Activated T-helper 2 cell treated with anti-CD3 and anti-CD28 coated beads, Interferon-gamma antibody, Interleukin-2, Interleukin-4, amounts not matched to agents 10 μg/mL and 5 μg/mL and 100 μg/mL, durations not matched to agents 14 hours and 24 hours and 36 hours (primary cell): ENCODE data around the gene SHQ1. TPM values are rescaled to one million over a fixed set of nuclear protein-coding genes. Genes with fewer than 3 reads are reported as not detected.

Source experiments
- DNase-seq: peaks from one replicate; pipeline ENCODE4 v3.0.0; 2021; ENCODE audit warnings: low spot score
- H3K27ac Mint-ChIP-seq: one replicate; pipeline ENCODE4 v1.8.0; 2021; ENCODE audit warnings: mixed read lengths
- H3K27me3 Mint-ChIP-seq: one replicate; pipeline ENCODE4 v1.8.0; 2021; ENCODE audit warnings: low read depth, mixed read lengths
- H3K36me3 Mint-ChIP-seq: one replicate; pipeline ENCODE4 v1.8.0; 2021; ENCODE audit warnings: low read depth, mixed read lengths
- H3K4me1 Mint-ChIP-seq: one replicate; pipeline ENCODE4 v1.8.0; 2021; ENCODE audit warnings: low read depth, mixed read lengths
- H3K4me3 Mint-ChIP-seq: one replicate; pipeline ENCODE4 v1.8.0; 2021; ENCODE audit warnings: low read depth, mild to moderate bottlenecking, moderate library complexity, mixed read lengths
- H3K9me3 Mint-ChIP-seq: one replicate; pipeline ENCODE4 v1.8.0; 2021; ENCODE audit warnings: mixed read lengths
- intact Hi-C: fragments of 100-400 bp; cut with micrococcal nuclease; formaldehyde crosslinking; loops from one replicate; pipeline ENCODE4 v1.15.1; 2023
- total RNA-seq: library from RNA; stranded (reverse); gene quantifications from 2 replicates; pipeline ENCODE4 v1.2.3, GENCODE V29; 2022

Gene SHQ1
- total RNA-seq, 1 donor from 2014 or later, result 29.0 TPM

DNA sequence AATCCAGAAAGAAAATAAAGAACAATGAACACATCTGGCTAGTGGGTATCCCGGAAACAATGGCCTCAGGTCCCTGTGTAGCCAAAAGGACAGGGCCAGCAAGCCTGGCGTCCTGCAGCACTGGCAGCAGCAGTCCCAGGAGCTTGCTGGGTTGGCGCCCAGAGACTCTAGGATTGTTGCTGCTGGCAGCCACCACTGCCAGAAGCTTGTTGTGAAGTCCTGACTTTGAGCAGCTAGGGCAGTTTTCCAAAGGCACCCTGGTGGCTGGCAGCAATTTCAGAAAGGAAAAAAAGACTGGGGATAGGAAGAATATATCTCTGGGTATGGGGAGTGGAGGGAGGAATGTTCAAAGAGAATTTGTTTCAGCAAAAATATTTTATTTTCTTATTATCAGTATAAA is 11.3 kb downstream of the SHQ1 start:
- no peaks in the 10 kb centered on the region for H3K27me3 Mint-ChIP-seq
- H3K36me3 Mint-ChIP-seq, result peaks cover 43% of the 10 kb centered on the region
- no peaks in the 10 kb centered on the region for H3K4me1 Mint-ChIP-seq
- no peak for DNase-seq
- H3K27ac Mint-ChIP-seq, result no peak overlapping the region
- no peaks in the 10 kb centered on the region for H3K9me3 Mint-ChIP-seq
- intact Hi-C loops, result no loop called here
- H3K4me3 Mint-ChIP-seq, result no peak overlapping the region

DNA sequence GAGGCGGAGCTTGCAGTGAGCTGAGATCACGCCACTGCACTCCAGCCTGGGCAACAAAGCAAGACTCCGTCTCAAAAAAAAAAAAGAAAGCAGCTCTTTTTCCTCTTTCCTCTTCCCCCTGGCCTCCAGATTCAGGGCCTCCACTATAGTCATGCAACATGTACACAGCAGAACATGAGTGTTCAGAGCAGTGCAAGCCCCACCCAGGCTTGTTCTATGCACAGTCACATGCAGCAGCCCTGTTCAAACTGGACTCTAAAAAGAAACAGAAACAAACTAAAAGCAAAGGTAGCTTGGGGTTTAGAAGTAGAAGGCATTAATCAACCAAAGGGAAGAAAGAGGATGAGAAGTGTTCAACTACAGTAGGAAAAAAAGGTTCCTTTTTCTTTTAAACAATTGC is 11.8 kb downstream of the SHQ1 start:
- peaks cover 43% of the 10 kb centered on the region for H3K36me3 Mint-ChIP-seq

DNA sequence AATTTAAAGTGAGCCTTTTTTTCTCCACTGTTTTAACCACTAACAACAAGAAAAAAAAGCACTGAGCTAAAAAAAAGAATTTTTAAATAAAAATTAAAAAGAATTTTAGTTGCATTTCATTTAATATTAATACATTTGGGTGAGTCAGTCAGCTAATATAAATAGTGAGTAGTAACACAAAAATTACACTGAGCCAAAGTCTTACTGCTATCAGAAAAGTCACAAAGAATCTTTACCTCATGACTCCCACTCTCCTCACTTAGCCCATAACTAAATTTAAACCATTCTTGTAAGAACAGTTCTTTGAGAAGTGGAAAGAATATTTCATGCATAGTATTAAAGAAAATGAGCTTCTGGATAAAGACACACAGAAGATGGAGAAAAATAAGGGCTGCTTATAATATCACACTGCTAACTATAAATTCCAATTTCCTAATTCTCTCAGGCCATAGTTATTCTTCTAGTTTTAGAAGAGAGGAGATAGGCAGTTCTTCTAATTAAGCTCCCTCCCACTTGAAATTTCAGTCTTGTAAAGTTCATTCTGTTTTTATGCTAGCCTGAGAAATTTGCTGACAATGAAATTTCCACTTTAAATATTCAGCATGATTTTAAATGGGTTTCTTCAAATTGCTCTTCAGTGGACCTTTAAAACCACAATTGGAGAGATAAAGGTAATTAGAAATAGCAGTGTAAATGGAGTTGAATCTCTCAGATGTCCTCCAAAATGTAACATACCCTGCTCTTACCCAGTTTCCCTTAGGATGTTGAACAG is 17.6 kb downstream of the SHQ1 start:
- Mint-ChIP-seq H3K36me3 (peaks cover 49% of the 10 kb centered on the region), H3K4me1 (peaks cover 8% of the 10 kb centered on the region), H3K4me3 (no peak overlapping the region), H3K9me3 (no peaks in the 10 kb centered on the region), H3K27me3 (no peaks in the 10 kb centered on the region), H3K27ac (no peak overlapping the region)
- intact Hi-C loops, result no loop called here
- DNase-seq, result no peak

More for the DNA sequence above, 11.8 kb downstream of the SHQ1 start:
- H3K27me3 Mint-ChIP-seq, result no peaks in the 10 kb centered on the region
- H3K4me3 Mint-ChIP-seq, result no peak overlapping the region
- H3K9me3 Mint-ChIP-seq, result no peaks in the 10 kb centered on the region
- intact Hi-C loops, result no loop called here
- no peak for DNase-seq
- no peak overlapping the region for H3K27ac Mint-ChIP-seq
- H3K4me1 Mint-ChIP-seq, result no peaks in the 10 kb centered on the region

DNA sequence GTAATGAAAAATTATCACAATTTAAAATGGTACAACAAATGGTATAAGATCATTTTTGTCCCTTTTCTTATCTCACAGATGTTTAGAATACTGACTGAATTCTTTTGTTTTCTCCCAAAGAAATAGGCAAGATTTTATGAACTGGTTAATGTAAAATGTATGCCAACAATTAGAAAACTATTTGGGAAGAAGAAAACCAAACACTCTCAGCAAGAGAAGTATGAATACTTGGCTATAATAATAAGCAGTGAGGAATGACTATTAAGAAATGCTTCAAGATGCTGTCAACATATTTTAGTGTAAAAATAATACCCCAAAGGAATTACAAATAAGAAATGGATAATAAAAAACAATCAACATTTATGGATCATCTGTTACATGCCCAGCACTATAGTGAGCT is 18.5 kb downstream of the SHQ1 start:
- H3K4me3 Mint-ChIP-seq, result no peak overlapping the region
- peaks cover 8% of the 10 kb centered on the region for H3K4me1 Mint-ChIP-seq
- H3K9me3 Mint-ChIP-seq, result no peaks in the 10 kb centered on the region
- H3K36me3 Mint-ChIP-seq, result peaks cover 44% of the 10 kb centered on the region
- intact Hi-C loops, result loop anchor here (10.0 kb wide), 1 partner anchor 455 kb away; no protein-coding TSS in a partner anchor
- H3K27me3 Mint-ChIP-seq, result no peaks in the 10 kb centered on the region
- no peak for DNase-seq
- no peak overlapping the region for H3K27ac Mint-ChIP-seq

DNA sequence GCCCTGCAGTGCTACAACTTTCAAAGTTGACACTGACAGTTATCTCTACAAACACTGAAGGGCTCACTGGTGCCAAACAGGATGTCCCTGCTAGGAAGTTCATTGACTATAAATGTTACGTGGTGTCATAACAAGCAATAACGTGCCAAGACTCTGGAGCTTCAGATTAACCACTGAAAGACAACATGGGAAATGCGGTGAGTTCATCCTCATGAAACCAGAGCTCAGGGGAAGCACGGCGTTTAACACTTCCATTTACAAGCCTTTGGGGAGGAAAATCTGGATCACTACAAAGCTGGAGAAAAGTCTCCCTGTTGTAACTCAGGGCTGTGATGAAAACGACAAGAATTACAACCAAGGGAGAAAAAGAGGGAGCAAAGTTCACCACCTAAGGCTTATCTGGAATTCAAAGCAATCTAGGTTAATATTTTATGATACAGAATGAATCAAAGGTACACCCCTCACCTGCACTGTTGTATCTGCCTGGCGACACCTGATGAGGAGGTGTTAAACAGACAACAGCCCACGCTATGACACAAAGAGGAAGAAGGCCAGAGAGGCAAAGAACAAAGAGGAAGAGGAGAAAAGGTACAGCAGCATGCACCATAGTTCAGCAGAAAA is 27.0 kb downstream of the SHQ1 start:
- H3K36me3 Mint-ChIP-seq, result peaks cover 7% of the 10 kb centered on the region
- H3K27ac Mint-ChIP-seq, result no peak overlapping the region
- intact Hi-C loops, result loop anchor here (5.0 to 10.0 kb wide), 9 partner anchors 194 to 1109 kb away; partner anchors contain the start of gene EIF4E3
- H3K4me1 Mint-ChIP-seq, result peaks cover 27% of the 10 kb centered on the region
- no peak overlapping the region for H3K4me3 Mint-ChIP-seq
- H3K9me3 Mint-ChIP-seq, result no peaks in the 10 kb centered on the region
- no peaks in the 10 kb centered on the region for H3K27me3 Mint-ChIP-seq
- DNase-seq, result peak; percentile 20

DNA sequence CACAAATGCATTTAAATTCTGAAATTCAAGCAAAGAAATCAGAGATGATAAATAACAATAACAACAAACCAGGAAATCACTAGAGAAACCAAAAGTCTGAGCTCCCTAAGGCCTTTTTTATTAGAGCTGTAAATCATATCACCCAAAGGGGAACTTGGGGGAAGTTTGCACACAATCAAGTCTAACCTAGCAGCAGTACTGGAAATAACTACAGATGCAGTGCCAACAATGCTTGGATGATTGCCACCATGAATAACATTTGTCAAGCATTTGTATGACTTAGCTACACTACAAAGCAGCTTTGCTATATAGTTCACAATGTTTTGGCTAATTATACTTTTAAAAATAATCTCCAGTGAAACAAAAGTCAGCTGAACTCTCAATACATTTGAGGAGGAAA is 27.8 kb downstream of the SHQ1 start:
- DNase-seq, result no peak
- Mint-ChIP-seq H3K36me3 (peaks cover 16% of the 10 kb centered on the region), H3K4me1 (peaks cover 34% of the 10 kb centered on the region), H3K27me3 (no peaks in the 10 kb centered on the region), H3K4me3 (no peak overlapping the region), H3K27ac (no peak overlapping the region), H3K9me3 (no peaks in the 10 kb centered on the region)
- intact Hi-C loops, result loop anchor here (5.0 to 10.0 kb wide), 9 partner anchors 193 to 1108 kb away; partner anchors contain the start of gene EIF4E3

DNA sequence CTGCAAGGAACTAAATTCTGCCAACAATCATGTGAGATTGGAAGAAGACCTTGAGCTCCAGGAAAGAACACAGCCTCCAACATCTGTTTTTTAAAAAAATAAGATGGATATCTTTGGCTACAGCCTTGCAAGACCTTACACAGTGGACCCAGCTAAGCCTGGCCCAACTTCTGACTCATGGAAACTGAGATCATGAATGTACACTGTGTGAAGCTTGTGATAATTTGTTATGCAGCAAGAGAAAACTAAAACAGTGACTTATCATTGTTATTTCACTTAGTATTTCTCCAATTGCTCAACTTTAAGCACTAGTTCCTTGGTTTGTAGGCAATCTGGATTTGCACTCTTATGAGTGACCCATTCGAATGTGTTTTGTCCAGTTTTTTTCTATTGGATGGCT is 29.3 kb downstream of the SHQ1 start:
- Mint-ChIP-seq H3K27ac (no peak overlapping the region), H3K9me3 (no peaks in the 10 kb centered on the region), H3K27me3 (no peaks in the 10 kb centered on the region), H3K36me3 (peaks cover 22% of the 10 kb centered on the region), H3K4me3 (no peak overlapping the region), H3K4me1 (peaks cover 38% of the 10 kb centered on the region)
- no peak for DNase-seq
- intact Hi-C loops, result loop anchor here (2.0 kb wide), 1 partner anchor 374 kb away; no protein-coding TSS in a partner anchor

DNA sequence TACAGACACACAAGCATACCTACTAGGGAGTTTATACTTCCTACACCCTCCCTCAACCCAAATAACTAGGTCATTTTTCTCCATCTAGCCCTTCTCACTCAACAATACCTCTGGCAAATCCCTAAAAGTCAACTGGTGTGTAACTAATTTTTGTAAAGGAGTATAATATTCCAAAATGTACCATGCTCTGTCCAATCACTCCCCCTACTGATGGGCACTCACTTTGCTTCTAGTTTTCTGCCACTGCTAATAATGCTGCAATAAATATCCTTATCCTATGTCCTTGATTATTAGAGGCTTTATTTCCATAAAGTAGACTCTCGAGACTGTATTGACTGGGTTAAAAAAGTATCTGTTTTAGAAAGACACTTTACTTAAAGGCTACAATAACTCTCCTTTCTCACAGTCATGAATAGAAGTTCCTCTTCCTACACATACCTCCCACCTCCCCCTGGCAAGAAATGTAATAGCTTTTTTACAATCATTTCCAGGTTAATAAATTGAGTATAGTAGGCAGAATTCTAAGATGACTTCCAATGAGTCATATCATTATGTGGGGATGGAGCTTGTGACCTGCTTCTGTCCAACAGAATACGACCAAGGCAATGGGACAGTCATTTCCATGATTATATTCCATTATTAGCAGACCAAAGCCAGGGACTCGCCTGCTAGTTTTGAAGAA is 30.0 kb downstream of the SHQ1 start:
- intact Hi-C loops, result loop anchor here (2.0 kb wide), 1 partner anchor 373 kb away; no protein-coding TSS in a partner anchor
- Mint-ChIP-seq H3K9me3 (no peaks in the 10 kb centered on the region), H3K27me3 (no peaks in the 10 kb centered on the region), H3K27ac (no peak overlapping the region), H3K4me1 (peaks cover 40% of the 10 kb centered on the region), H3K4me3 (no peak overlapping the region), H3K36me3 (peaks cover 25% of the 10 kb centered on the region)
- no peak for DNase-seq

DNA sequence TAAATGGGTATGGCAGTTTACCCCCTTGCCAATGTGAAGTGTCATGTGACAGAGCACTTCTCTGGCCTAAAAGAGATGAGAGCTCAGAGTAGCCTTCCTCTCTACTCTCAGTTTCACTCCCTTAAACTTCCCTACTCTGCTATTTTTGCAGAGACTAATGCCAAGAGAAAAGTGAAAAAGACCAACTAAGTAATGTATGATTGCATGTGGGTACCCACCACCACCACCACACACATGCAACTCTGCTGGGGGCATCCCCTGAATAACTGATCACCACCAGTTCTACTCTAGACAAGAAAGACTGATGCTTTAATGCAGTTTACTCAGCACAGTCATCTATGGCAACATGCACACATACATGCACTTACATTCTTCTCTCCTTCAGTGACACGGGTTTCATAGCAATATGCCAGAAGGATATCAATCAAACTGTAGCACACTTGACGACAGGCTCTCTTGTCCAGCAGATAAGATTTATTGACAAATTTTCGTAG is 31.3 kb downstream of the SHQ1 start:
- Mint-ChIP-seq H3K27ac (no peak overlapping the region), H3K4me1 (peaks cover 40% of the 10 kb centered on the region), H3K36me3 (peaks cover 32% of the 10 kb centered on the region), H3K4me3 (no peak overlapping the region), H3K9me3 (no peaks in the 10 kb centered on the region), H3K27me3 (no peaks in the 10 kb centered on the region)
- no peak for DNase-seq
- intact Hi-C loops, result no loop called here

DNA sequence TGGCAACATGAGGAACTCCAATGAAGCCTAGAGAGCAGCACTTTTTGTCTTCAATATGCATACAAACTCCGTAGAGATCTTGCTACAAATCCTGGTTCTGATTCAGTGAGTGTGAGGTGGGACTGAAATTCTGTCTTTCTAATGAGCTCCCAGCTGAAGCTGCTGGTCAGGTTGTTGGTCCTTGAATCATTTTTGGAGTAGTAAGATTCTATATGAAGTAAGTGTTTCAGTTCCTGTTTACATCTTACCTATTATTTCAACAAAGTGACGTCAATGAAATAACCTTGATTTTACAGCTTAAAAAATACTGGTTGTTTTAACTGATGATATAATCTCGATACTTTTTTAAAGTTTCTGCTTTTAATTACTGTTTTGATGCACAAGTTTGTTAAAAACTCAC is 33.9 kb downstream of the SHQ1 start:
- peaks cover 39% of the 10 kb centered on the region for H3K36me3 Mint-ChIP-seq
- intact Hi-C loops, result no loop called here
- no peak for DNase-seq
- peaks cover 36% of the 10 kb centered on the region for H3K4me1 Mint-ChIP-seq
- no peak overlapping the region for H3K4me3 Mint-ChIP-seq
- H3K27me3 Mint-ChIP-seq, result no peaks in the 10 kb centered on the region
- no peaks in the 10 kb centered on the region for H3K9me3 Mint-ChIP-seq
- no peak overlapping the region for H3K27ac Mint-ChIP-seq

DNA sequence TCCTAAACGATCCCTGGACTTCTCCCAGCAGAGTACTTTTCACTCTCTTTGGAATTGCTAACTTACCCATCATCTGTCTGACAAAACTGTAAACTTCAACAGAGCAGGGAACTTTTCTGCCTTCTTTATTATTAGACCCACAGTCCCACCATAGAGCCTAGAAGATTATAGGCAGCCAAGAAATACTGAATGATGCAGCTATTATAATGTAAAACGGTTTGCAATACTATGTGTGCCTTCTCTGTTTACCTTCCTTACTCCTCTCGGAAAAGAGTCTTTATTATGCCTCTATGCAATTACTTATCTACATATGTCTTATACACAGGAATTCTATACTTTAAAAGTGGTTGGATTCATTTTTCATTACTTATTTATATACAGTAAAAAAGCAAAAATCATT is 36.0 kb downstream of the SHQ1 start:
- no peaks in the 10 kb centered on the region for H3K27me3 Mint-ChIP-seq
- peaks cover 47% of the 10 kb centered on the region for H3K36me3 Mint-ChIP-seq
- H3K4me1 Mint-ChIP-seq, result peaks cover 22% of the 10 kb centered on the region
- H3K9me3 Mint-ChIP-seq, result no peaks in the 10 kb centered on the region
- no peak overlapping the region for H3K27ac Mint-ChIP-seq
- no peak for DNase-seq
- intact Hi-C loops, result no loop called here
- H3K4me3 Mint-ChIP-seq, result no peak overlapping the region

DNA sequence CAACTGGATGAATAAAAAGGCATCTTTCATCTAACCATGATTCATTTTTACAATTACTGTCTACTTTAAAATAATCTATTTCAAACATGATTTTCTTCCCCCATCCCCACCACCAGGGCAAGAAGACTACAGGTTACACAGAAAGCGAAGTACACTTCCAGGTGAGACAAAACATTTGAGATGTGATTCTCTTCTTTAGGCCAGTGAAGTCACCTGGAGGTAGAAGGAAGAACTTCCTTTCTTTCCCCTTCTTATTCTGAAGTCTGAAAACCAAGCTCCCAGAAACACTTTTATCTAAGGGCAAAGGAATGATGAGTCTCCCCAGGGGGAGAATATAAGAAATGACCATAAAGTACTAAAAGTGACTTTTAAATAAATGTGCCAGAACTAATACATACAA is 36.7 kb downstream of the SHQ1 start:
- H3K9me3 Mint-ChIP-seq, result no peaks in the 10 kb centered on the region
- intact Hi-C loops, result no loop called here
- H3K4me3 Mint-ChIP-seq, result no peak overlapping the region
- H3K4me1 Mint-ChIP-seq, result peaks cover 16% of the 10 kb centered on the region
- H3K27ac Mint-ChIP-seq, result no peak overlapping the region
- DNase-seq, result no peak
- no peaks in the 10 kb centered on the region for H3K27me3 Mint-ChIP-seq
- H3K36me3 Mint-ChIP-seq, result peaks cover 41% of the 10 kb centered on the region
